Activated naive CD4-positive, alpha-beta T cell treated with anti-CD3 and anti-CD28 coated beads, Interleukin-2, amount 50 U/mL, for 72 hours (primary cell): ENCODE data around the gene SLC22A5. TPM values are rescaled to one million over a fixed set of nuclear protein-coding genes. Genes with fewer than 3 reads are reported as not detected.

ENCODE experiments used
- ATAC-seq, 2 donors: fragments of 150-1000 bp; cut with Tn5 transposase; 2 replicates each; pipeline ENCODE4 v1.10.0; 2021; ENCODE audit warnings: mild to moderate bottlenecking in 2 of 2, moderate library complexity in 2 of 2
- DNase-seq, 2 donors: peaks; one replicate each; pipeline ENCODE4 v3.0.0; 2021 to 2022; ENCODE audit warnings: low spot score in 2 of 2
- H3K27ac Mint-ChIP-seq, 2 donors: one replicate each; pipeline ENCODE4 v1.8.0; 2022; ENCODE audit warnings: mild to moderate bottlenecking in 2 of 2, mixed read lengths in 2 of 2
- H3K36me3 Mint-ChIP-seq, 2 donors: one replicate each; pipeline ENCODE4 v1.8.0; 2022; ENCODE audit warnings: mixed read lengths in 2 of 2
- H3K9me3 Mint-ChIP-seq, 2 donors: one replicate each; pipeline ENCODE4 v1.8.0; 2022; ENCODE audit warnings: mixed read lengths in 2 of 2
- total RNA-seq, 2 donors: library from RNA; stranded (reverse); gene quantifications; one replicate each; pipeline ENCODE4 v1.2.3, GENCODE V29; 2022

Gene SLC22A5
- total RNA-seq, 2 donors from 2014 or later = 3.1 to 5.5 TPM

GRCh38 chr5:132425975-132426524, 56.5 kb downstream of the SLC22A5 start:
- Mint-ChIP-seq H3K36me3 (peaks cover 10 to 12% of the 10 kb centered on the region in 2 donors), H3K9me3 (peaks cover 0 to 4% of the 10 kb centered on the region in 2 donors), H3K27ac (peak overlapping the region; percentile 96 to 100)
- ATAC-seq (no peak), DNase-seq (no peak)

GRCh38 chr5:132426525-132427138, 57.1 kb downstream of the SLC22A5 start:
- Mint-ChIP-seq H3K36me3 (peaks cover 9 to 14% of the 10 kb centered on the region in 2 donors), H3K27ac (peak overlapping the region; percentile 96 to 100)
- peak; percentile 36 to 69 for ATAC-seq

GRCh38 chr5:132427281-132428146, 58.0 kb downstream of the SLC22A5 start:
- peaks cover 0 to 4% of the 10 kb centered on the region in 2 donors for H3K9me3 Mint-ChIP-seq
- peaks cover 9 to 17% of the 10 kb centered on the region in 2 donors for H3K36me3 Mint-ChIP-seq
- ATAC-seq = peak; percentile 13 to 37
- peak; percentile 61 to 62 for DNase-seq
- H3K27ac Mint-ChIP-seq = peak overlapping the region; percentile 96 to 100

More at GRCh38 chr5:132426525-132427138, 57.1 kb downstream of the SLC22A5 start:
- H3K9me3 Mint-ChIP-seq = peaks cover 0 to 4% of the 10 kb centered on the region in 2 donors
- DNase-seq = peak; percentile 66 to 88

- Mint-ChIP-seq H3K36me3 (peaks cover 13 to 23% of the 10 kb centered on the region in 2 donors), H3K9me3 (peaks cover 0 to 4% of the 10 kb centered on the region in 2 donors)
Observed at GRCh38 chr5:132428147-132428482, 58.6 kb downstream of the SLC22A5 start.

GRCh38 chr5:132428484-132429462, 59.3 kb downstream of the SLC22A5 start:
- DNase-seq (no peak), ATAC-seq (no peak)
- Mint-ChIP-seq H3K36me3 (peaks cover 13 to 24% of the 10 kb centered on the region in 2 donors), H3K9me3 (peaks cover 0 to 4% of the 10 kb centered on the region in 2 donors), H3K27ac (peak overlapping the region; percentile 96 to 100)

More at GRCh38 chr5:132428147-132428482, 58.6 kb downstream of the SLC22A5 start:
- H3K27ac Mint-ChIP-seq = peak overlapping the region; percentile 96 to 100
- ATAC-seq (no peak), DNase-seq (no peak)

GRCh38 chr5:132429463-132430440, 60.2 kb downstream of the SLC22A5 start:
- H3K9me3 Mint-ChIP-seq = peaks cover 0 to 4% of the 10 kb centered on the region in 2 donors
- DNase-seq (no peak), ATAC-seq (no peak)
- H3K27ac Mint-ChIP-seq = peak overlapping the region in 1 of 2 donors; percentile 80
- H3K36me3 Mint-ChIP-seq = peaks cover 13 to 24% of the 10 kb centered on the region in 2 donors

GRCh38 chr5:132430746-132431145, 61.2 kb downstream of the SLC22A5 start:
- no peak for ATAC-seq

GRCh38 chr5:132431632-132432031, 62.1 kb downstream of the SLC22A5 start:
- ATAC-seq (peak; percentile 16 to 38), DNase-seq (no peak)
- Mint-ChIP-seq H3K36me3 (peaks cover 13 to 24% of the 10 kb centered on the region in 2 donors), H3K9me3 (peaks cover 0 to 4% of the 10 kb centered on the region in 2 donors), H3K27ac (peak overlapping the region in 1 of 2 donors; percentile 86)

More at GRCh38 chr5:132430746-132431145, 61.2 kb downstream of the SLC22A5 start:
- DNase-seq = no peak
- peaks cover 0 to 4% of the 10 kb centered on the region in 2 donors for H3K9me3 Mint-ChIP-seq
- peak overlapping the region in 1 of 2 donors; percentile 80 for H3K27ac Mint-ChIP-seq
- peaks cover 13 to 24% of the 10 kb centered on the region in 2 donors for H3K36me3 Mint-ChIP-seq

GRCh38 chr5:132433141-132433540, 63.6 kb downstream of the SLC22A5 start:
- no peak for ATAC-seq
- DNase-seq = no peak
- Mint-ChIP-seq H3K36me3 (peaks cover 13 to 24% of the 10 kb centered on the region in 2 donors), H3K27ac (no peak overlapping the region), H3K9me3 (peaks cover 0 to 4% of the 10 kb centered on the region in 2 donors)

GRCh38 chr5:132434416-132435286, 65.1 kb downstream of the SLC22A5 start:
- ATAC-seq (no peak), DNase-seq (no peak)
- Mint-ChIP-seq H3K27ac (peak overlapping the region; percentile 18 to 81), H3K9me3 (peaks cover 0 to 4% of the 10 kb centered on the region in 2 donors), H3K36me3 (peaks cover 13 to 24% of the 10 kb centered on the region in 2 donors)

GRCh38 chr5:132435447-132435846, 65.9 kb downstream of the SLC22A5 start:
- ATAC-seq (no peak), DNase-seq (no peak)
- peaks cover 0 to under 1% of the 10 kb centered on the region in 2 donors for H3K9me3 Mint-ChIP-seq
- peaks cover 7 to 18% of the 10 kb centered on the region in 2 donors for H3K36me3 Mint-ChIP-seq
- H3K27ac Mint-ChIP-seq = peak overlapping the region in 1 of 2 donors; percentile 18

- Mint-ChIP-seq H3K9me3 (no peaks in the 10 kb centered on the region), H3K36me3 (peaks cover 6 to 13% of the 10 kb centered on the region in 2 donors), H3K27ac (peak overlapping the region in 1 of 2 donors; percentile 66)
- no peak for DNase-seq
- ATAC-seq = no peak
Observed at GRCh38 chr5:132435886-132436285, 66.4 kb downstream of the SLC22A5 start.

GRCh38 chr5:132436936-132437335, 67.4 kb downstream of the SLC22A5 start:
- no peaks in the 10 kb centered on the region for H3K9me3 Mint-ChIP-seq
- ATAC-seq = peak in 1 of 2 donors; percentile 20
- peaks cover 6 to 8% of the 10 kb centered on the region in 2 donors for H3K36me3 Mint-ChIP-seq

More at GRCh38 chr5:132436936-132437335, 67.4 kb downstream of the SLC22A5 start:
- no peak for DNase-seq
- H3K27ac Mint-ChIP-seq = peak overlapping the region; percentile 56 to 81
